ENCODE data around the gene KDM4B.

Gene KDM4B

DNA sequence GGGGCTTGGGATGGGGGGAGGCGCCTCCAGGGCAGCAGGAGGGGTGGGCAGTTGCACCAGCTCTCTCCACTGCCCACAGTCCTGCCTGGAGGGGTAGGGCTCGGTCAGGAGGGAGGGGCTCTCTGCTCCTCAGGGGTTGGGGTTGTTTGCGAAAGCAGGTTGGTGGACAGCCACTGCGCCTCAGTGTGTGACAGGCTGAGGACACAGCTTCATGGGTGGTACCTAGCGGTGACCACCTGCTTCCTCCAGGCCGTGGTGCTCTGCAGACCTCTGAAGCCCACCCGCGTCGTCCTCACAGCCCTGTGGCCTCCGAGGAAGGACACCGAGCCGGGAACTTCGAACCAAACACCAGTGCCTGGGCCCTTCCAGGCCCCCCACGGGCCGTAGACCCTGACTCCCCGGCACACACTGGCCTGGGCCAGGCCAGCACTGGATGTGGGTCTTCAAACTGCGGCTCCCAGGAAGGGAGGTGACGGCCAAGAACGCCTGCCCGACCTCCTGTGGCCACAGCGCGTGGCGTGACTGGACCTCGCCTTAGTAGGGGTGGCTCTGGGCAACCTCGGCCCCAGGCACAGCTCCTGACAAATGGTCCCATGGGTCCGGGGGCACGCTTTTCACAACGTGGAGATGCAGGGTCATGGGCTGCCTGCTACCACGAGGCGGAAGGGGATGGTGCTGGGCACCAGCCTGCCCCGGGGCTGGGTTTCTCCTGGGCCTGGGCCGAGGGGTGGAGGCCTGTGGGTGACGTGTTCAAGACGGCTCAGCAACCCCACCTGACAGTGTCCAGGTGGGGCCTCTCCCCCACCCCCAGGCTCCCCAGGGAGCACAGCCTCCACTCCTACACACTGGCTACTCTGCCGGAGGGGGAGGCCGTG, 173.2 kb downstream of the KDM4B start:
- DNase-seq, result no peak

DNA sequence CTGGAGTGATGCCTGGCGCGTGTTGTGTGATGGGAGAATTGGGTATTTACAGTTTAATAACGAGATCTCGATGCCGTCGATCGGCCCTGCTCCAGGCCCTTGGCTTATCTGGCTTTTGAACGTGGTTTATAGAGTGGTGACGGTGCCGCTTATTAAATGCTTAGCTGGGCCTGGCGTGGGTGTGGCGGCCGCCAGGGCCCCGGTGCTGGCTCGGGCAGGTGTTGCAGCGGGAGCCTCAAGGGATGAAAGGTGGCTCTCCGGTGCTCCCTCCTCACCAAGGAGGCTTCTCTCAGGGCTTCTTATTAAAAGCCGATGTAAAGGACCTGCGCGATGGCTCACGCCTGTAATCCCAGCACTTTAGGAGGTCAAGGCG, 173.8 kb downstream of the KDM4B start:
- DNase-seq, result no peak

DNA sequence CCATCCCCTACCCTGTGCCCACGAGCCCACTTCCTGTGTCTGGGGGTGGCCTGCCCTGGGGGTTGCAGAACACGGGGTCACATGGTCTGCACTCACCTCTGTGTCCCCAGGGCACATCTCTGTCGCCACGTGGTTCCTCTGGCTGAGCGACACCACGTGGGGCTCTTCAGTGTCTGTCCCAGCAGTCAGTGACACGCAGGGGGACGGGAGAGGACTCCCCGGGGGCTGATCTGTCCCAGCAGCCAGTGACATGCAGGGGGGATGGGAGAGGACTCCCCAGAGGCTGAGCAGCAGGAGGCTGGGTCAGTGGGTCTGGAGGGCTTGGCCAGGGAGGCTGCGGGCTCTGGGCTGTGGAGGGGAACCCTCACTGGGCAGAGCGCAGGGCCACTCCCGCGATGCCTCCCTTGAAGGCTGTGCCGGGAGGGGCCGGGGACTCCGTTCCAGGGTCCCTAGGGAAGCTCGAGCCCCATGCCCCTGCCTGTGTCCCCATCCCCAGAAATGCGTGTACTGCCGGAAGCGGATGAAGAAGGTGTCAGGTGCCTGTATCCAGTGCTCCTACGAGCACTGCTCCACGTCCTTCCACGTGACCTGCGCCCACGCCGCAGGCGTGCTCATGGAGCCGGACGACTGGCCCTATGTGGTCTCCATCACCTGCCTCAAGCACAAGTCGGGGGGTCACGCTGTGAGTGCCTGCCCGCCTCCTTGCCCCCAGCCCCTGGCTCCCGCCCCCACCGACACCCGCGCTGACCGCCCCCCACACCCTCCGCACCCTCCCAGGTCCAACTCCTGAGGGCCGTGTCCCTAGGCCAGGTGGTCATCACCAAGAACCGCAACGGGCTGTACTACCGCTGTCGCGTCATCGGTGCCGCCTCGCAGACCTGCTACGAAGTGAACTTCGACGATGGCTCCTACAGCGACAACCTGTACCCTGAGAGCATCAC, 174.8 kb downstream of the KDM4B start:
- no peak for DNase-seq

DNA sequence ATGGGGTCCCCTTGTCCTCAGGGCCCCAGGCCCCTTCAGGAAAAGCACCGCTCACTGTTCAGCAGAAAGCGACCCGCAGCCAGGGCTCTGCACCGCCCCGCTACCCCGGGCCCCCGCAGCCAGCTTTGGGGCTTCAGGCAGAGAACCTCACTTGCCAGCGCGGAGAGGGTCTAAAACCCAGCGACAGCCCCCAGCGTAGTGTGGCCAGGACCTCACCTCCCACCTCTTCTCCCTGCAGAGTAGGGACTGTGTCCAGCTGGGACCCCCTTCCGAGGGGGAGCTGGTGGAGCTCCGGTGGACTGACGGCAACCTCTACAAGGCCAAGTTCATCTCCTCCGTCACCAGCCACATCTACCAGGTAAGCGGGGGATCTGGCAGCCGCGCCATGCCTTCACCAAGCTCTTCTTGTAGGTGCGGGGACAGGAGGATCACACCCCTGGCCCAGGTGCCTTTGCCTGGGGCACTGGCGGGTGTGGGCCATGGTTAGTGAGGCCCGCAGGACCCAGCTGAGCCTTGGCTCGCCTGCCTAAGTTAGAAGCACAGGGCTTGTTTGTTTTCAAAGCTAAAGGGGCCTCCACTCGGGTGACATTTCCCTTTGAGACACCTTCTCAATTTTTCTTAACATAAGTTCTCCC, 175.7 kb downstream of the KDM4B start:
- no peak for DNase-seq

DNA sequence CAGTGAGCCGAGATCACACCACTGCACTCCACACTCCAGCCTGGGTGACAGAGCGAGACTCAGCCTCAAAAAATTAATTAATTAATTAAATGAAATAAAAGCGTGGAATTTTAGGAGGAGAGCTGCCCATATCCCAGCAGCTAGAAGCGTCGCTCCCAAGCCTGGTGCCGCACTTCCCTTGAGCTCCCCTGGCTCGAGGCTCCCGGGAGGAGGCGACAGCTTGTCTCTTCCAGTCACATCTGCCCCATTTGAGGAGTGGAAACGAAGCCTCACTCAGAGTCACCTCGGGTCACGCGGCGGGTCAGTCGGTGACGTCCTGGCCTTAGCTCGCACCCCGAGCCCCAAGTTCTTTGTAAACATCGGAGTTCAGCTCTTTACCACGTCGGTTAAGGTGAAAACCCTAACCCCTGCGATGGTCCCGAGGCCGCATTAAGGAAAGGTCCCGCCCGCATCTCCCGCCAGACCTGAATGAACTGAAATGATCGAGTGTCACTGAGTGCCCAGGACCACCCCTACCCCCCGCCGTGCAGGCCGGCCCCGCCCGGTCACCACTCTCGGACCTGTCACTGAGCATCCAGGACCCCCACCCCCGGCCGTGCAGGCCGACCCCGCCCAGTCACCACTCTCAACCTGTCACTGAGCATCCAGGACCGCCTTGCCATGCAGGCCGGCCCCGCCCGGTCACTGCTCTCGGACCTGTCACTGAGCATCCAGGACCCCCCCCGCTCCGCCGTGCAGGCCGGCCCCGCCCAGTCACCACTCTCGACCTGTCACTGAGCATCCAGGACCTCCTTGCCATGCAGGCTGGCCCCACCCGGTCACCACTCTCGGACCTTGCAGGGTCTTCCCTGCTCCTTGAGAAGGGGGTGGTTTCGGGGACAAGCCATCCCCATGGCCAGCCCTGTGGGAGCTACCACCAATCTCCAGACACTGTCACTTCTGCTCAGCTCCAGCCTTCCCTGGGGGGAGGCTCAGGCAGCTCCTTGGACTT, 176.9 kb downstream of the KDM4B start:
- no peak for DNase-seq

DNA sequence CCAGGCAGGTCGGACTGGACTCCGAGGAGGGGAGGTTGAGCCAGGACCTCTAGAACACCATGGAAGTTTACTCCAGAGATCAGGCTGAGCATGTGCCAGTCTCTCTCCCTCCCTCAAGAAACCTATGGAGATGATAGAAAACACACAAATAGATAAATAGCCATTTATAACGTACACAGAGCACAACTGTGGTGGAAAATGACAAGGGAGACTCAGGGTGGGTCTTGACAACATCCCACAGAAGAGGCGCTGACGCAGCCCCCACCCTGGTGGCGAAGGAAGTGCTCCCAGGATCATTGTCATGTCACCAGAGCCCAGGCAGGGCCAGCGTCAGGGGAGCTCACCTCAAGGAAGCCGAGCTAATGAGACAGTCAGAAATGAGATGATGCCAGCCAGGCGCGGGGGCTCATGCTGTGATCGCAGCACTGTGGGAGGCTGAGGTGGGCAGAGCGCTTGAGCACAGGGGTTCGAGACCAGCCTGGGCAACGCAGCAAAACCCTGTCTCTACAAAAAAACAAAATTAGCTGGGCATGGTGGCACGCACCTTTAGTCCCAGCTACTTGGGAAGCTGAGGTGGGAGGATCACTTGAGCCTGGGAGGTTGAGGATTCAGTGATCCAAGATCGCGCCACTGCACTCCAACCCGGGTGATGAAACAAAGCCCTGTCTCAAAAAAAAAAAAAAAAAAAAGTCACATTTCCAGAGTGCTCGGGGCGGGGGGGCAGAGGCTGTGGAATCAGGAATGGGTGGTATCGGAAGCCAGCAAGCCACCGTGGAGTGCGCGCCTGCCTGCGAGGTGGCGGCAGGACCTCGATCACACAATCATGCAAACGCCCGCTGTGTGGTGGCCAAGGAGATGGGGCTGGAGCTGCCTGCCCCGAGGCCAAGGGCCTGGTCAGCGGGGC, 178.4 kb downstream of the KDM4B start:
- DNase-seq, result no peak

DNA sequence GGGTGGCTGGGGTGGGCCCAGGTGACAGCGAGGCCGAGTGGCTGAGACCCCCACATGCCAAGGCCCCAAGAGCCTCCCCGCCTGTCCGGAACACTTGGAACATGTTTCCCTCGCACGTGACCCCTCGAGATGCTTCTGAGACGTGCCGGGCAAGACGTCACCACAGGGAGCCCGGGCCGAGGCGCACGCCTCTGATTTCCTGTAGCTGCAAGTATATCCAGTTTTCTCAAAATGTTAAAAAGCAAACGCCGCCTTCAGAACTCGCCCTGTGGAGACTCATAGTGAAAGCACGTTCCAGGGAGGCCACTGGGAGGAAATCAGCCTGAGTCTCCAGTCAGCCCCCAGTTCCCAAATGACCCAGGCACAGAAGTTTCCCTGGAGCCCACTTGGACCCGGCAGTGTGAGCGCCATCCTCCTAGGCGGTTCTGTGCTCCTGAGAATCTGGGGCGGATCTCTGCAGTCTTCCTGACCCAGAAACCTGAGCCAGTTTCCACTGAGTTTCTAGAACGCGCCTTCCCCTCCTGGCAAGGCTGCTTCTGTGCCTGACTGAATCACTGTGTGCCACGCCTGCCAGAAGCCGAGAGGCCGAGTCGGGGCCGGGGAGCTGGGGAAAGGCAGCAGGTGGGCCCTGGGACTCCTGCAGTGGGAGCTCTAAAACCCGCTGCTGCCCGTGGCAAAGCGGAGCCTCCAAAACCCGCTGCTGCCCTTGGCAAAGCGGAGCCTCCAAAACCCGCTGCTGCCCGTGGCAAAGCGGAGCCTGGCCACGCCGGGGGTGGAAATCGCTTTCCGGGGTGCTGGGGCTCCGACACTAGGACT, 179.3 kb downstream of the KDM4B start:
- DNase-seq, result no peak

DNA sequence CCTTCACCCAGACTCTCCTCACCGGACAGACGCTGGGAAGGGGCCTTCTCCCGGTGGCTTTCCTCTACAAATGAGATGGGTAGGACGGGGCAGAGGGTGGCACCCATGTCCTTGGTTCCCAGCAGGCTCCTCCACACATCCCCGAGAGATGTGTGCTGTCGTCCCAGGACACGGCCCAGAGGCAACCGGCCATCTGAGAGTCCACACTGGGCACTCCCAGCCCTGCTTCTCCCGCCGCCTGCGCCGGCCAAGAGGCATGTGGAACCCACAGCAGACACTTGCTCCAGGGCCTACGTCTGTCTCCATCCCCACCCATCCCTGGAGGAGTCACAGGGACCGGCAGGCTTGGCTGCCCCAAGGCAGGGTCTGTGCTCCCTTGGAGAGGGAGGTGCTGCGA, 179.9 kb downstream of the KDM4B start:
- DNase-seq, result no peak

DNA sequence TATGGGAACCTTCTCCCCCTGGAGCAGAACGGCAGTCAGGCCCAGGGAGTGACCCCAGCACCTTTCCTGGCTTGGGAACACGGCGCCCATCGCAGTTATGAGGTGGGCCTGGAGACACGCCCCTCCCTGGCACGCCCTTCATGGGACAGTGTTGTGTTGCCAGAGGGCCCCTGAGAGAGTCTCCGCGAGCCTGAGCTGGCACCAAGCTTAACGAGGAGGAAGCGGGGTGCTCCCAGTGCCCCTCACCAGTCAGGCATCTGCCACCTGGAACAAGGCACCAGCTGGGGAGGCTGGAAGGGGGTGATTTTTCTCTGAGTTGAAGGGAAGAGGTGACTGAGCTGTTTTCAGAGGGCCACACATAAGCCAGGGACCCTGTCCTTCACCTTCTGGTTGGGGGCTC, 180.6 kb downstream of the KDM4B start:
- DNase-seq, result no peak

DNA sequence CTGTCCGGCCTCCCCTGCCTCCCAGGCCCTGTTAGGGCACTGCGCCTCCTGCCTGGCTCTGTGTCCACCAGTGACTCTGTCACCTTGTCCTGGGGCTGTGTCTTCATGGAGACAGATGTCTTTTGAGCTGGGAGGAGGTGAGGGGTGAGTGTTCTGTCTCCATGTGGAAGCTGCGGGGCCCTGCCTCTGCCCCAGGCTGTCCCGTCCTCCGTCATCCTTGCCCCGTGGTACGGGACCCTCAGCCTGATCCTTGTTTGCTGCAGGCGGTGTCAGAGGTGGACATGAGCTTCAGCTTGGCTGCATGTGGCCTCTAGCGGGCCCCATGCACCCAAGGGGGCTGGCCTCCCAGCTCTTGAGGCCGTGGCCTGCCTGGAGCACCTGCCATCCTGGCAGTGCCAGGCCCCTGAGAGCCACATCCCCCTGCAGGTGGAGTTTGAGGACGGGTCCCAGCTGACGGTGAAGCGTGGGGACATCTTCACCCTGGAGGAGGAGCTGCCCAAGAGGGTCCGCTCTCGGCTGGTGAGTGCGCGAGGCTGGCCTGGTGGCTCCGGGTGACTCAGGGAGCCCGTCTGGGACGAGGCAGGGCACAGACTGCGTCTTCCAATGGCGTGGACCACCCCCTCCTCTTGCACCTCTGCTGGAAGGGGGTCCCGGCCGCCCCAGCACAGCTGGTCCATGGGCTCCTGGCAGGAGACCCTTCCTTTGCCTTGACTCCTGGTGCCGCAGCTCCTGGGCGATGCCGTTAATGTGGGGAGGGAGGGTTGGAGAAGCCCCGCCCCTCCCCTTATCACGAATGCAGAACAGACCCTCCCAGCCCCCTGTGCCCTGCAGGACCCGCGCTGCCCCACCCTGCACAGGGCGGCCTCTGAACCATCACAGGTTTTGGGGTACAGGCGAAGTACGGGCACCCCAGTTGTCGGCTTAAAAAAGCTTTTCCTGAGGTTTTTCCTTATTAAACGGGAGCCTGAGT, 181.3 kb downstream of the KDM4B start:
- DNase-seq, result no peak

DNA sequence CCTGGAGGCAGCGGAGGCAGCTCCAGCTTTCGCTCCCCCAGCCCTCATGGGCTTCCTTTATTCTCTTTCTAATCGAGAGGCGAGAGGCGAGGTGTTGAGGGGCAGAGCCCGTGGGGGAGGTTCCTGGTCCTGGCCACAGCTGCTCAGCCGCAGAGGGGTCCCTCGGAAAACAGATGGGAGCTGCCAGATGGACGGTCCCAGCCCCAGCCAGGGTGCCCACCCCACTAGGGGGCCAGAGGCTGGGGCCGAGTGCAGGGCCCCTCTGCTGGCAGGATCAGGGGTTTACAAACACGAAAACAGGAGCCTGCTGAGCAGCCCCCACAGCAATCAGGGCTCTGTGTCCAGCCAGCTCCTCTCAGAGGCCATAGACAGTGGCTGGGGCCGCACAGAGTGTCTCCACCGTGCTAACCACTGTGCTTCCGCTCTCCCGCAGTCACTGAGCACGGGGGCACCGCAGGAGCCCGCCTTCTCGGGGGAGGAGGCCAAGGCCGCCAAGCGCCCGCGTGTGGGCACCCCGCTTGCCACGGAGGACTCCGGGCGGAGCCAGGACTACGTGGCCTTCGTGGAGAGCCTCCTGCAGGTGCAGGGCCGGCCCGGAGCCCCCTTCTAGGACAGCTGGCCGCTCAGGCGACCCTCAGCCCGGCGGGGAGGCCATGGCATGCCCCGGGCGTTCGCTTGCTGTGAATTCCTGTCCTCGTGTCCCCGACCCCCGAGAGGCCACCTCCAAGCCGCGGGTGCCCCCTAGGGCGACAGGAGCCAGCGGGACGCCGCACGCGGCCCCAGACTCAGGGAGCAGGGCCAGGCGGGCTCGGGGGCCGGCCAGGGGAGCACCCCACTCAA, 182.2 kb downstream of the KDM4B start:
- no peak for DNase-seq

DNA sequence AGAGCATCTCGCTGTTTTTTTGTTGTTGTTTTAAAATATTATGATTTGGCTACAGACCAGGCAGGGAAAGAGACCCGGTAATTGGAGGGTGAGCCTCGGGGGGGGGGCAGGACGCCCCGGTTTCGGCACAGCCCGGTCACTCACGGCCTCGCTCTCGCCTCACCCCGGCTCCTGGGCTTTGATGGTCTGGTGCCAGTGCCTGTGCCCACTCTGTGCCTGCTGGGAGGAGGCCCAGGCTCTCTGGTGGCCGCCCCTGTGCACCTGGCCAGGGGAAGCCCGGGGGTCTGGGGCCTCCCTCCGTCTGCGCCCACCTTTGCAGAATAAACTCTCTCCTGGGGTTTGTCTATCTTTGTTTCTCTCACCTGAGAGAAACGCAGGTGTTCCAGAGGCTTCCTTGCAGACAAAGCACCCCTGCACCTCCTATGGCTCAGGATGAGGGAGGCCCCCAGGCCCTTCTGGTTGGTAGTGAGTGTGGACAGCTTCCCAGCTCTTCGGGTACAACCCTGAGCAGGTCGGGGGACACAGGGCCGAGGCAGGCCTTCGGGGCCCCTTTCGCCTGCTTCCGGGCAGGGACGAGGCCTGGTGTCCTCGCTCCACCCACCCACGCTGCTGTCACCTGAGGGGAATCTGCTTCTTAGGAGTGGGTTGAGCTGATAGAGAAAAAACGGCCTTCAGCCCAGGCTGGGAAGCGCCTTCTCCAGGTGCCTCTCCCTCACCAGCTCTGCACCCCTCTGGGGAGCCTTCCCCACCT, 183.3 kb downstream of the KDM4B start:
- DNase-seq, result no peak

DNA sequence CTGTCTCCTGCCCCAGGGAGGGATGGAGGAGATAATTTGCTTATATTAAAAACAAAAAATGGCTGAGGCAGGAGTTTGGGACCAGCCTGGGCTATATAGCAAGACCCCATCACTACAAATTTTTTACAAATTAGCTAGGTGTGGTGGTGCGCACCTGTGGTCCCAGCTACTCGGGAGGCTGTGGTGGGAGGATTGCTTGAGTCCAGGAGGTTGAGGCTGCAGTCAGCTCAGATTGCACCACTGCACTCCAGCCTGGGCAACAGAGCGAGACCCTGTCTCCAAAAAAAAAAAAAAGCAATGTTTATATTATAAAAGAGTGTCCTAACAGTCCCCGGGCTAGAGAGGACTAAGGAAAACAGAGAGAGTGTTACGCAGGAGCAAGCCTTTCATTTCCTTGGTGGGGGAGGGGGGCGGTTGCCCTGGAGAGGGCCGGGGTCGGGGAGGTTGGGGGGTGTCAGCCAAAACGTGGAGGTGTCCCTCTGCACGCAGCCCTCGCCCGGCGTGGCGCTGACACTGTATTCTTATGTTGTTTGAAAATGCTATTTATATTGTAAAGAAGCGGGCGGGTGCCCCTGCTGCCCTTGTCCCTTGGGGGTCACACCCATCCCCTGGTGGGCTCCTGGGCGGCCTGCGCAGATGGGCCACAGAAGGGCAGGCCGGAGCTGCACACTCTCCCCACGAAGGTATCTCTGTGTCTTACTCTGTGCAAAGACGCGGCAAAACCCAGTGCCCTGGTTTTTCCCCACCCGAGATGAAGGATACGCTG, 184.0 kb downstream of the KDM4B start:
- DNase-seq, result no peak

DNA sequence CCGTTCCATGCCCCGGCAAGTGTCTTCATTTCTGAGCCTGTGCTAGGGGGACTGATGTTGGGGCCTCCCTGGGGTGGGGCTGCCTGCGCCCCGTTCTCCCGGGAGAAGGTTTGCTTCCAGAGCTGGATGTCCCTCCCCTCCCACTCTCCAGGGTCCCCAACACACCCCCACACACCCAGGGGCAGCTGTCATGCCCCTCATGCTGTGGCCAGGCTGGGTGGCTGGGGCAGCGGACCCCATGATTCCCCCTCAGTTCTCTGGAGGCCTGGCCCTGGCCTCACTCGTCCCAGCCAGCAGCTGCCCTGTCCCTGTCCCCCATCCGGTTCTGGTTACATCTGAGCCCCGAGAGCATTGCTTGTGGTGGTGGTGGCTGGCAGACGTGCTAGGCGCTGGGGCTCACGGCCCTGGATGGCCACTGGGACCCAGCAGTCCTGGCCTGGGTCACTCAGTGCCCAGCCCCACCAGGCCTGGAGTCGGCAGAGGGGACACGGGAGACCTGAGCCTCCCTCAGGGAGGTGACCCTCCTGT, 184.8 kb downstream of the KDM4B start:
- DNase-seq, result no peak

DNA sequence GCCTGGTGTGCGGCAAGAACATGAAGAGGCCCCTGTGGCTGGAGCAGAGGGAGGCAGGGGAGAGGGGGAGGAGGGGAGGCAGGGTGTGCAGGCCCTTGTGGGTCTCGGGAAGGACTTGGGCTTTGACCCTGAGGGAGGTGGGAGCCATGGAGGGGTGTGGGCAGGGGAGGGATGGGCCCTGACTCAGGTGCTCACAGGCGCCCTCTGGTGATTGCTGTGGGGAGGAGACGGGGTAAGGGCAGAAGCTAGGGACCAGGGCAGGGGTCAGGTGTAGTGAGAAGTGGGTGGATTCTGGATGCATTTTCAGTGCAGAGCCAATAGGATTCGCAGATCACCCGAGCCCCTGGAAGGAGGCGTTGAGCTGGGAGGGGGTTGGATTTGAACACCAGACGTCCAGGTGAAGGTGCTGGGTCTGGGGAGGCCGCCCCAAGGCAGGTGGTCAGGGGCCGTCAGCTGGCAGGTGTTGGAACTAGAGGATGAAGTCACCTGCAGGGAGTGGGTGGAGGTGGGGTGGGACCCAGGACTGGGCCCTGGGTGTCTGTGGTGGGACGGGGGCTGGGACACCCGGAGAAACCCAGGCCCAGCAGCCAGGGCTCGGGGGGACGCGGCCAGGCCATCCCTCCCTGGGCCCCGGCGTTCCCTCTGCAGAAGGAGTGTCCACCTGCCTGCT, 185.4 kb downstream of the KDM4B start:
- DNase-seq, result peak; percentile 45
